ENCODE results near the gene ZCCHC9. TPM values are rescaled to one million over a fixed set of nuclear protein-coding genes. Genes with fewer than 3 reads are reported as not detected.

ZCCHC9 gene
- total RNA-seq (2022; extraction: Qiagen RNA extraction) = 26.7 to 31.5 TPM (median 28.2 TPM) in 5 replicates

GRCh38 chr5:81301271-81302015 lies at the start of gene ZCCHC9:
TSS of gene ZCCHC9 (plus strand) at chr5:81301587. CDS start at chr5:81304758, 3,171 bp downstream.

Other genes starting within 250 kb of the ZCCHC9 start
- not detected in 5 replicates for gene CKMT2, start 68.3 kb upstream of the ZCCHC9 start, total RNA-seq (2022; extraction: Qiagen RNA extraction)
- 0.10 TPM in 1 of 5 replicates, not detected in the others for gene ACOT12, start 92.5 kb downstream of the ZCCHC9 start, total RNA-seq (2022; extraction: Qiagen RNA extraction)

Data from A549 treated with AZD2906 at 1 μM for 4 hours (cell line).